OCI-LY3 (cell line): ENCODE results near the gene WWOX.

Experiments used
- EZH2phosphoT487 ChIP-seq: fragments of 200-600 bp; shearing (Covaris generic); IDR thresholded peaks from 2 replicates; pipeline ENCODE4 v1.6.1; 2018; ENCODE audit warnings: antibody characterized with exemption, mixed run types, low read depth
- TF ChIP-seq, protein P1 (sequence below): fragments of 200-600, 300-600 bp; sonication (generic); IDR thresholded peaks from 2 replicates; pipeline ENCODE4 v1.5.1; 2014; ENCODE audit warnings: antibody characterized with exemption, low read length, low read depth

- TF ChIP-seq, protein P1, sequence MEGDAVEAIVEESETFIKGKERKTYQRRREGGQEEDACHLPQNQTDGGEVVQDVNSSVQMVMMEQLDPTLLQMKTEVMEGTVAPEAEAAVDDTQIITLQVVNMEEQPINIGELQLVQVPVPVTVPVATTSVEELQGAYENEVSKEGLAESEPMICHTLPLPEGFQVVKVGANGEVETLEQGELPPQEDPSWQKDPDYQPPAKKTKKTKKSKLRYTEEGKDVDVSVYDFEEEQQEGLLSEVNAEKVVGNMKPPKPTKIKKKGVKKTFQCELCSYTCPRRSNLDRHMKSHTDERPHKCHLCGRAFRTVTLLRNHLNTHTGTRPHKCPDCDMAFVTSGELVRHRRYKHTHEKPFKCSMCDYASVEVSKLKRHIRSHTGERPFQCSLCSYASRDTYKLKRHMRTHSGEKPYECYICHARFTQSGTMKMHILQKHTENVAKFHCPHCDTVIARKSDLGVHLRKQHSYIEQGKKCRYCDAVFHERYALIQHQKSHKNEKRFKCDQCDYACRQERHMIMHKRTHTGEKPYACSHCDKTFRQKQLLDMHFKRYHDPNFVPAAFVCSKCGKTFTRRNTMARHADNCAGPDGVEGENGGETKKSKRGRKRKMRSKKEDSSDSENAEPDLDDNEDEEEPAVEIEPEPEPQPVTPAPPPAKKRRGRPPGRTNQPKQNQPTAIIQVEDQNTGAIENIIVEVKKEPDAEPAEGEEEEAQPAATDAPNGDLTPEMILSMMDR: no peak
- TF ChIP-seq EZH2phosphoT487: no peak
These were observed 463.2 kb downstream of the WWOX start for GRCh38 chr16:78562650-78563049.
